ENCODE results near the gene OR1Q1.
"Not testable (repeated sequence)": the region's sequence is repeated elsewhere in the genome, so short reads cannot be mapped to it uniquely, and the experiment has no call there.

The OR1Q1 gene

GRCh38 chr9:122614362-122614761 is at the start of gene OR1Q1:
Gene OR1Q1, plus strand, starts transcription at chr9:122614738. Its CDS starts 0 bp downstream, at chr9:122614738.
- no peak for DNase-seq

- DNase-seq = no peak
These were observed 46.6 kb upstream of the OR1Q1 start for GRCh38 chr9:122567901-122568300.

- no peak for DNase-seq
These were observed 42.1 kb upstream of the OR1Q1 start for GRCh38 chr9:122572456-122572855.

- no peak for DNase-seq
These were observed 34.7 kb upstream of the OR1Q1 start for GRCh38 chr9:122579874-122580273.

GRCh38 chr9:122580360-122580759 is 34.2 kb upstream of the OR1Q1 start:
- DNase-seq = peak in 1 of 2 experiments; percentile 74

DNA sequence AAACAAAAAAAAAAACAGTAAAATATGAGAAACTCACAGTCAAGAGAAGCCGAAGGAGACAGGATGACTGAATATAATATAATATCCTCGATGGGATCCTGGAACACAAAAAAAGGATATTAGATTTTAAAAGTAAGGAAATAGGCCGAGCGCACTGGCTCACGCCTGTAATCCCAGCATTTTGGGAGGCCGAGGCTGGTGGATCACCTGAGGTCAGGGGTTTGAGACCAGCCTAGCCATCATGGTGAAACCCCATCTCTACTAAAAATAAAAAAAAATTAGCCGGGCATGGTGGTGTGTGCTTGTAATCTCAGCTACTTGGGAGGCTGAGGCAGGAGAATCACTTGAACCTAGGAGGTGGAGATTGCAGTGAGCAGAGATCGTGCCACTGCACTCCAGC is 31.3 kb upstream of the OR1Q1 start, which contains the start of gene OR1L8:
Gene OR1L8 (minus strand): TSS at position 101 of the 400 bp plus-strand sequence. CDS start 14,907 bp downstream, outside the sequence.
- DNase-seq = not testable (repeated sequence)

DNA sequence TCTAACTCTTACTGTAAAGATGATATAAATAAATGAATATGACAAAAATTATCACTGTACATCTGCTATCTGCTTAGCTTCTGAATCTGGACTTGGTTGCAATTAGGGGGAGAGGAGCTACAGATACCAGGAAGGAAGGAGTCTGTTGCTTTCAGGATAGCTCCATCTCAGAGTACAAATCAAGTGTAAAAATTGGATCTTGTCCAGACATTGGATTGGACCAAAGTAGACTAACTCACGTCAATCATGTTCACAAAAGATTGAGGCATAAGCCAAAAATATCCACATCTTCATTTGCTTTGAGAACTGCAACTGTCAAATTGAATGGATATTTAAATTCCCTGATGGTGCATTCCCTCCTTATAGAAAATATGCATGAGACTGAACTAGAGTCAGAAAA is 8.8 kb upstream of the OR1Q1 start:
- DNase-seq = no peak

DNA sequence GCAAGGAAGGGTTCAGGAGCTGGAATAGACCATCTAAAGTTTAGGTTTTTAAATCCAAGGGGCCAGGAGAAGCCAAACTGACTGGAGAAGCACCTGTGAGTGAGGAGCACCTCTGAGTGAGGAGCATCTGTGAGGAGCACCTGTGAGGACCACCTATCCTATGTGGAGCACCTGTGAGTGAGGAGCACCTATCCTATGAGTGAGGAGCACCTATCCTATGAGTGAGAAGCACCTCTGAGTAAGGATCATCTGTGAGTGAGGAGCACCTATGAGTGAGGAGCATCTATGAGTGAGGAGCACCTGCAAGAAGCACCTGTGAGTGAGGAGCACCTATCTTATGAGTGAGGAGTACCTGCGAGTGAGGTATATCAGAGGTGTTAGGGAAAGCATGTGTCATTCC is 8.0 kb upstream of the OR1Q1 start:
- DNase-seq = no peak

DNA sequence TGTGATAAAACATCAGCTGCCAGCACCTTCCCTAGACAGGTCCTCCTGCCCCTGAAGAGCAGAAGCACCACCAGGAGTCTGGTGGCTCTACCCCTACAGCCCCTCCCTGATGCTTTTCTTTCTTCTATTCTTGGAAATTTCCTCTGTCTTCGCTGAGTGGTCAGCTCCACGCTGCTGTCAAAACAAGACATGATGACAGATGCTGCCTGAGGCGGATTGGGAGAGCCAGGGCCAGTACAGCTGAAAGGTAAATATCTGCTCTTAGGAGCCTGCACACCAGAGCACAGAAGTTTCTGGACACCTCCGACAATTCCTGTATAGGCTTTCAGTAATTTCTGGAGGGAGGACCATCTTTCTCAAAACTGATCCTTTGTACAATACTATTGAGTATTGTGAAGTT is 4.7 kb upstream of the OR1Q1 start:
- DNase-seq = no peak

DNA sequence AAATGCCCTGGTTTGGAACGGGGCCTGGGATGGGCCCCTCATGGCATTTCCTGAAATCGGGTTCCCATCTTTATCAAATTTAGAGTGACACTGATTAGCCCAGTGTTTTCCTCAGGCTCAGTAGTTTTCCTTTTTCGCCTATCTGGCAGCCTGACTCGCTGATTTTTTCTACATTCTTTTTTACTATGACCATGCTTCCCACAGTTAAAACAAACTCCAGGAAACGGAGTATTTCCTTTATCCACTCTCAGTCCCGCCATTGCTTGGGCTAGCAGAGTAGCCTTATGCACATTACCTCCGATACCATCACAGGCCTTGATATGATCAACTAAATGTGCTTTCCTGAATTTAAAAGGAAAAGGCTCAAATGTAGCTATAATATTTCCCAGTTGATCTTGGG is 5.5 kb downstream of the OR1Q1 start:
- DNase-seq = no peak

DNA sequence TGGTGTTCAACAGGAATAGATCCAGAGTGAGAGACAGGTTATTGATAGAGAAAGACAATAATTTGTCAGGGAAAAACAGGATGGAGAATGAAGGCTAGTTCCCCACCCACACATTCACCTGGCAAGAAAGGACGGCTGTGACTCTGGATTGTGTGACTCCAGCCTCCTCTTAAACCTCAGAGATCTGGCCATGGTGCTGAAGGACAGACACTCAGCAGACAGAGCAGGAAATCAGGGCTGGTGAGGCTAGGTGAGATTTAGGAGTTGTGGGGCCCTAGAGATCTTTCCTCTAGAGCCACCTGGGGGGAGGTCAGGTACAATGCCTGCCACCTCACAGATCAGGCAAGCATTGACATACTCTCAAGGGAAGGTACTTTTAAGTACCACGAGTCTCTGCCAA is 27.7 kb downstream of the OR1Q1 start:
- no peak for DNase-seq

GRCh38 chr9:122656378-122656777 is 41.8 kb downstream of the OR1Q1 start:
- DNase-seq = no peak

GRCh38 chr9:122657527-122657926 is 43.0 kb downstream of the OR1Q1 start, which contains the start of gene OR1B1:
Gene OR1B1, minus strand, starts transcription at chr9:122657627.
- no peak for DNase-seq

- DNase-seq = no peak
These were observed 46.9 kb downstream of the OR1Q1 start, which contains the start of gene OR1L1 for GRCh38 chr9:122661416-122661815. Gene OR1L1, plus strand, starts transcription at chr9:122661716. Its CDS starts 0 bp downstream, at chr9:122661716.
